HL-60/S4 treated with retinoic acid at 250 ng/mL for 4 days and 3 days (cell line): ENCODE data around the gene ADGRV1.

Experiments
- in situ Hi-C: fragments of 300-500 bp; cut with MboI; formaldehyde crosslinking; loops from 2 replicates; pipeline ENCODE4 v1.7.0; 2022; ENCODE audit warnings: low sequenced_read_pairs

ADGRV1 gene

DNA sequence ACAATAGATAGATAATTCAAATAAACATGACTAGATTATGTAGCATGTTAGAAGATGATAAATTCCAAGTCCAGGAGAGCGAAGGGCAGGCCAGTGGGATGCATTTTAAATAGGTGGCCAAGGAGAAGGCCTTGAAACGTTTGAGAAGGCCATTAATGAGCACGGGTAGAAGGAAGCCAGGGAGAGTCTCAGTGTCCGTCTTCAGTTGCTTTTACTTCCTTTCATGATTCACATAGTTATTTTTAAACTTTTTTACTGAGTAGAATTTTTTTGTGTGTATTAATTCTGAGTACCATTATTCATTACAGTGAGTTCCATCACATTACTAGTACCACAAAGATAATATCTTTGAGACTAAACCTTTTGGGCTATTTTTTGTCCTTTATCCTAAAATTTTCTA lies 565.3 kb downstream of the ADGRV1 start:
- in situ Hi-C loops, result loop anchor here (25.0 kb wide), 1 partner anchor 238 kb away; no protein-coding TSS in a partner anchor

DNA sequence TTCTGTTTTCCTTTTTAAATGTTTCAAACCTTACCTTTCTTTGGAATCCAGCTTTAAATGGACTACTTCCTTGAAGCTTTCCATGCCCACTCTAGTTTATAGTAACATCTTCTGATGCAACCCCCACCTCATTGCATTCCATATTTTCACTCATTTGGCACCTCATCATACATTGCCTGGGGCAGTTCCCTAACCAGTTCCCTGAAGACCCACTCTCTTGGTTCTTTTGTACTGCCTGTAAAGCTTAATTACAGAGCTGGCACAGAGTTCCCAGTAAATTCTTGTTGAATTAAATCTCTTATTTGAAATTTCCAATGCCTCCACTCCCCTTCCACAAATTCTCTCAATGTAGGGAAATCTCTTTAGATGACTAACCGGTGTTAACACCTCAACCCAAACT lies 567.3 kb downstream of the ADGRV1 start:
- in situ Hi-C loops, result no loop called here

DNA sequence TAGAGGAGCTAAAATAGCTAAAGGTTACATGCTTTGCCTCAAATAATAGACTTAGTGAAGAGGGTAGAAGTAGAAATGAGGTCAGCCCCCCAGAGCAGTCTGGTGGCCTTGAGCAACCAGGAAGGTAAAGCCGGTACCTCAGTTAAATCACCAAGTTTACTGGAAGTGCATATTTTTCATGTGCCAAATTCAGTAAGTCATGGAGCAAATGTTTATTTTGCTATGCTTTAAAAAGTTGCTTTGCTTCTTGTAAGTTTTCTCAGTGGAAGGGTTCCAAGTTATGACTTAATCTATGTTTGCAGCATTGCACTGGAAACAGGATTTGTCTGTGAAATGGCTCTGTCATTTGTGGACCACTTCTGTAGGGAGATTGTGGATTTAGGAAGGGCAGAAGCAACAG lies 567.9 kb downstream of the ADGRV1 start:
- in situ Hi-C loops, result no loop called here

- in situ Hi-C loops, result no loop called here
Observed at GRCh38 chr5:91126888-91127287, 568.3 kb downstream of the ADGRV1 start.

DNA sequence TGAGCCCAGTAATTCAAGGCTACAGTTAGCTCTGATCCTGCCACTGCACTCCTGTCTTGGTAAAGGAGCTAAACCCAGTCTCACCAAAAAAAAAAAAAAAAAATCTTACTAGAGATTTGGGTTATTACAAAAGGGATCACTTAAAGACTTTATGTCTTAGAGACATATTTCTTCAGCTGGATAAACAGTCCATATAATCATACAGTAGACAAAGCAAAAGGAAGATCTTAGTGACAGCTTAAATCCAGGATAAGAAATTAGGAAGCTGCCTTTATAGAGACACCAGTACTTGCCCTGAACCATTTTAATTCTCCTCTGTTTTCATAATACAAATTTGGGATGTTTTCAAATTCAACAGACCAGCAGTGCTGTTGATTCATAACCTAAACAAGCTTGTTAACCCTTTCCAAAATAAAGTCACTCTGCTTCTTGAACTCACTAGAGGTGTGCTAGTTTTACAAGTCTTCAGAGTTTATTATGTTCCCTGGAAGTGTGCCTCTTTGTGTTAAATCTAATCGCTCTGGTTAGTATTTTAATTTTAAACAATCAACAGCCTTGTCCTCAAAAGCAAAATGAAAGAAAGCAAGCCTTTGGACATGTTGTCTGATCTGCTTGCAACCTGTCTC lies 569.0 kb downstream of the ADGRV1 start:
- in situ Hi-C loops, result no loop called here

DNA sequence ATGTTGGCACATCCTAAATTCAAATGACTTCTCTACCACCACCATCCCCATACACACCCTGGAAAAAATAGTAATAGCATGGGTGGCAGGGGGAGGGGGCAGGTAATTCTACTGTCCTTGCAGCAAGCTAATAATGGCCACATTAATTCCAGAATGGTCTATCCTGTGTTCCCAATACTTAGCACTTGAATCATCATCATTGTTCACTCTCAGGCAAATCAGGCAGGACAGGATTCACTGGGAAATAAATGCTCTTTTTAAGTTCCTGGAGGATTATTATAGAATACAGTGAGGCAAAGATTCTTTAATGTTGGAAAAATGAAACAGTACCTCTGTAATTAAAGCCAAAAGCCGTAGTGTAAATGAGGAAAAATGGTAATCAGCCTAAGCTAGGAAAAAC lies 570.0 kb downstream of the ADGRV1 start:
- in situ Hi-C loops, result no loop called here

DNA sequence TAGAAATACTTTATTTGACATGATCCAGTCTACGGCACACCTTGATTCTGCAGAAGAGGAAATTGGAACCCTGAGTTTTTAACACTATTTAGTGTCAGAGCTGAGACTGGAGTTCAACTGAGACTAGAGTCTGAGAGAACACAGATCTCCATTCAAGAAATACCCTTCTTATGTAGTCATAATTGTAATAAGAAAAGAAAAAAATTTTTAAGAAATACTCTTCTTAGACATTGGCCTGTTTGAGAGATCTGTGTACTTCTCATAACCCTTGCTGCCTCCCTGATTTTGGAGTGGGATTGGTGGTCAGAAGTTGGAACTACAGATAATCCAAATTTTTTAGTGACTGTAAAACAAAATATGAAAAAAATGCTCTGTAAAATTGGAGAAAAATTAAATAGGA lies 571.2 kb downstream of the ADGRV1 start:
- in situ Hi-C loops, result no loop called here

- in situ Hi-C loops, result no loop called here
Observed at GRCh38 chr5:91130759-91131158, 572.2 kb downstream of the ADGRV1 start.

GRCh38 chr5:91132550-91132949 lies 574.0 kb downstream of the ADGRV1 start:
- in situ Hi-C loops, result no loop called here

DNA sequence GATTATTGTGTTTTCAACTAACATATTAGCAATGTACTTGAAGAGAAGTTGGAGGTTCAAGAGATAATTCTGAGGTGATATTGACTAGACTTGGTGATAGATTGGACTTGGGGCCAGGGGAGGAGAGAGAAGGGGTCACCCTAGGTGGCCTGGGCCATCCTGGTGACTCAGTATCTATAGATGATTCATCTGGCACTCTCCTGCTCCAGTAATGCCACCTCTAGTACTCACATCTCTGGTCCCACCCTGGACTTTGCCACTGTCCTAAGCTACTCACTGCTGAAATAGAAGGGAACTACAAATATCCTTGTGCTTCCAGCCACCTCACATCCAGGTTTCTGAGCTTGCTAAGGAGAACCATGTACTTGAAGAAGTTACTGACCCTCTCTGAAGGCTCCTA lies 574.6 kb downstream of the ADGRV1 start:
- in situ Hi-C loops, result no loop called here

- in situ Hi-C loops, result no loop called here
Observed at GRCh38 chr5:91135475-91136248, 577.1 kb downstream of the ADGRV1 start.

GRCh38 chr5:91136271-91136670 lies 577.7 kb downstream of the ADGRV1 start:
- in situ Hi-C loops, result no loop called here

GRCh38 chr5:91137647-91138046 lies 579.0 kb downstream of the ADGRV1 start:
- in situ Hi-C loops, result no loop called here

GRCh38 chr5:91139572-91140200 lies 581.1 kb downstream of the ADGRV1 start:
- in situ Hi-C loops, result no loop called here

DNA sequence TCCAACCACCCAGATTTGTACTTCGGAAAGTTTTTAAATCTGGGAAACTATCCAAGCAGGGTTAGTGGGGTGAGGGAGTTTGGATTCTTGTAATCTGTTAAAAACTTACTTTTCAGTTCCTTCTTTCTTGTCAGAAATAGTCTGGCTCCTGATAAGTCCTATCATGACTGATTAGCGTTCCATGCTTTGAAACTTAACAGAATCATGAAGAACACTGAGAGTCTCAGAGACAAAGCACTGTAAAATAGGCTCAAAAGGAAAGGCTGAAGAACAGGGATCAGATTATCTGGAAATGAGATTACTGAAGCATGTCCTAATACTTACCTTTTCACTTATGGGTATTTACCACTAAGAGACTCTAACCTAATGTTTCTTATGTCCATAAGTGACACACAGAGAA lies 582.1 kb downstream of the ADGRV1 start:
- in situ Hi-C loops, result no loop called here

- in situ Hi-C loops, result no loop called here
Observed at GRCh38 chr5:91141642-91142041, 583.0 kb downstream of the ADGRV1 start.

GRCh38 chr5:91142386-91142785 lies 583.8 kb downstream of the ADGRV1 start:
- in situ Hi-C loops, result no loop called here

DNA sequence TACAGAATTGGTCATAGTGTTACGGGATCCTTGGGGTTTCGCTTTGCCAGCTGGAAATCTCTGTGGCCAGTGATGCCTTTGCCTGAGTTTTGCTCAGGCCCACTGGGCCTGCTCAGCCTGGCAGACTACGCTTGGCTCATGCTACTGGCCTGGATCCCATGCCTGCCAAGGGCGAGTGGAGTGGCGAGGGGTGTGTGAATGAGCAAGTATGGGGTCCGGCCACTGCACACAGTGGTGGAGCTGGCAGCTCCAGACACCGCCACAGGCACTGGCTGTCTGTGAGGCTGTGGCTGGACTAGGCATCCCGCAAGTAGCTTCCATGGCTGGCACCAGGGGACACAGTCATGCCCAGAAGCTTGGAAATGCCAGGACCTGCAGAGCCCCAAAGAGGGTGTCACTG lies 584.2 kb downstream of the ADGRV1 start:
- in situ Hi-C loops, result no loop called here

GRCh38 chr5:91143840-91144239 lies 585.2 kb downstream of the ADGRV1 start:
- in situ Hi-C loops, result no loop called here

GRCh38 chr5:91144491-91145332 lies 586.1 kb downstream of the ADGRV1 start:
- in situ Hi-C loops, result no loop called here

- in situ Hi-C loops, result no loop called here
Observed at GRCh38 chr5:91145333-91145620, 586.7 kb downstream of the ADGRV1 start.
